ENCODE measurements around the gene PRRT1B. TPM values are rescaled to one million over a fixed set of nuclear protein-coding genes. Genes with fewer than 3 reads are reported as not detected.

Gene PRRT1B
- total RNA-seq, 1 experiment from 2014 or later: 1.2 TPM

DNA sequence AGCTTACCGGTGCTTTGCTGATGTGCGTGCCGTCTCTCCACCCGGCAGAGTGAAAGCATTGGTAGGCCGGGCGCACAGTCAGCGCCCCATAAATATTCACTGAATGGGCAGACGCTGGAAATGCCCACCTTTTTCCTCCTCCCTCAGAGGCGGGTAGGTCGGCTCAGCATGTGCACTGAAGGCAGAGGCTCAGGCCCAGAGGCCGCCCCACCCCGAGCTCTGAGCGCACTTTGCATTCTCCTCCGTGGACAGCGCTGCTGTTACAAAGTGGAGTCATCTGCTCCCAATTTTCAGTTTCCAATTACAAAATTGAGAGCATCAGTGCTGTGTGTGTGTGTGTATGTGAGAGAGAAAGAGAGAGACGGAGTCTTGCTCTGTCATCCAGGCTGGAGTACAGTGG, 24.8 kb upstream of the PRRT1B start (continued):
- TF ChIP-seq, protein P1, sequence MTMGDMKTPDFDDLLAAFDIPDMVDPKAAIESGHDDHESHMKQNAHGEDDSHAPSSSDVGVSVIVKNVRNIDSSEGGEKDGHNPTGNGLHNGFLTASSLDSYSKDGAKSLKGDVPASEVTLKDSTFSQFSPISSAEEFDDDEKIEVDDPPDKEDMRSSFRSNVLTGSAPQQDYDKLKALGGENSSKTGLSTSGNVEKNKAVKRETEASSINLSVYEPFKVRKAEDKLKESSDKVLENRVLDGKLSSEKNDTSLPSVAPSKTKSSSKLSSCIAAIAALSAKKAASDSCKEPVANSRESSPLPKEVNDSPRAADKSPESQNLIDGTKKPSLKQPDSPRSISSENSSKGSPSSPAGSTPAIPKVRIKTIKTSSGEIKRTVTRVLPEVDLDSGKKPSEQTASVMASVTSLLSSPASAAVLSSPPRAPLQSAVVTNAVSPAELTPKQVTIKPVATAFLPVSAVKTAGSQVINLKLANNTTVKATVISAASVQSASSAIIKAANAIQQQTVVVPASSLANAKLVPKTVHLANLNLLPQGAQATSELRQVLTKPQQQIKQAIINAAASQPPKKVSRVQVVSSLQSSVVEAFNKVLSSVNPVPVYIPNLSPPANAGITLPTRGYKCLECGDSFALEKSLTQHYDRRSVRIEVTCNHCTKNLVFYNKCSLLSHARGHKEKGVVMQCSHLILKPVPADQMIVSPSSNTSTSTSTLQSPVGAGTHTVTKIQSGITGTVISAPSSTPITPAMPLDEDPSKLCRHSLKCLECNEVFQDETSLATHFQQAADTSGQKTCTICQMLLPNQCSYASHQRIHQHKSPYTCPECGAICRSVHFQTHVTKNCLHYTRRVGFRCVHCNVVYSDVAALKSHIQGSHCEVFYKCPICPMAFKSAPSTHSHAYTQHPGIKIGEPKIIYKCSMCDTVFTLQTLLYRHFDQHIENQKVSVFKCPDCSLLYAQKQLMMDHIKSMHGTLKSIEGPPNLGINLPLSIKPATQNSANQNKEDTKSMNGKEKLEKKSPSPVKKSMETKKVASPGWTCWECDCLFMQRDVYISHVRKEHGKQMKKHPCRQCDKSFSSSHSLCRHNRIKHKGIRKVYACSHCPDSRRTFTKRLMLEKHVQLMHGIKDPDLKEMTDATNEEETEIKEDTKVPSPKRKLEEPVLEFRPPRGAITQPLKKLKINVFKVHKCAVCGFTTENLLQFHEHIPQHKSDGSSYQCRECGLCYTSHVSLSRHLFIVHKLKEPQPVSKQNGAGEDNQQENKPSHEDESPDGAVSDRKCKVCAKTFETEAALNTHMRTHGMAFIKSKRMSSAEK (CRISPR knock-in tag; IDR thresholded peaks at IDR 0.05; ENCODE audit: borderline replicate concordance): no peak
- no peak for TF ChIP-seq TEAD4 (CRISPR knock-in tag; IDR thresholded peaks at IDR 0.05)
- TF ChIP-seq, protein P2, sequence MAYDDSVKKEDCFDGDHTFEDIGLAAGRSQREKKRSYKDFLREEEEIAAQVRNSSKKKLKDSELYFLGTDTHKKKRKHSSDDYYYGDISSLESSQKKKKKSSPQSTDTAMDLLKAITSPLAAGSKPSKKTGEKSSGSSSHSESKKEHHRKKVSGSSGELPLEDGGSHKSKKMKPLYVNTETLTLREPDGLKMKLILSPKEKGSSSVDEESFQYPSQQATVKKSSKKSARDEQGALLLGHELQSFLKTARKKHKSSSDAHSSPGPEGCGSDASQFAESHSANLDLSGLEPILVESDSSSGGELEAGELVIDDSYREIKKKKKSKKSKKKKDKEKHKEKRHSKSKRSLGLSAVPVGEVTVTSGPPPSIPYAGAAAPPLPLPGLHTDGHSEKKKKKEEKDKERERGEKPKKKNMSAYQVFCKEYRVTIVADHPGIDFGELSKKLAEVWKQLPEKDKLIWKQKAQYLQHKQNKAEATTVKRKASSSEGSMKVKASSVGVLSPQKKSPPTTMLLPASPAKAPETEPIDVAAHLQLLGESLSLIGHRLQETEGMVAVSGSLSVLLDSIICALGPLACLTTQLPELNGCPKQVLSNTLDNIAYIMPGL (CRISPR knock-in tag; IDR thresholded peaks at IDR 0.05): no peak
- TF ChIP-seq ZNF425 (CRISPR knock-in tag; conservative IDR thresholded peaks at IDR 0.05): no peak
- TF ChIP-seq MYBL2 (CRISPR knock-in tag; IDR thresholded peaks at IDR 0.05): no peak
- no peak for TF ChIP-seq SOX15 (CRISPR knock-in tag; IDR thresholded peaks at IDR 0.05)
- TF ChIP-seq ATF1 (CRISPR knock-in tag; IDR thresholded peaks at IDR 0.05): no peak
- TF ChIP-seq, protein P3, sequence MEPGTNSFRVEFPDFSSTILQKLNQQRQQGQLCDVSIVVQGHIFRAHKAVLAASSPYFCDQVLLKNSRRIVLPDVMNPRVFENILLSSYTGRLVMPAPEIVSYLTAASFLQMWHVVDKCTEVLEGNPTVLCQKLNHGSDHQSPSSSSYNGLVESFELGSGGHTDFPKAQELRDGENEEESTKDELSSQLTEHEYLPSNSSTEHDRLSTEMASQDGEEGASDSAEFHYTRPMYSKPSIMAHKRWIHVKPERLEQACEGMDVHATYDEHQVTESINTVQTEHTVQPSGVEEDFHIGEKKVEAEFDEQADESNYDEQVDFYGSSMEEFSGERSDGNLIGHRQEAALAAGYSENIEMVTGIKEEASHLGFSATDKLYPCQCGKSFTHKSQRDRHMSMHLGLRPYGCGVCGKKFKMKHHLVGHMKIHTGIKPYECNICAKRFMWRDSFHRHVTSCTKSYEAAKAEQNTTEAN (CRISPR knock-in tag; IDR thresholded peaks at IDR 0.05): no peak
- no peak for TF ChIP-seq USF1 (CRISPR knock-in tag; IDR thresholded peaks at IDR 0.05)

DNA sequence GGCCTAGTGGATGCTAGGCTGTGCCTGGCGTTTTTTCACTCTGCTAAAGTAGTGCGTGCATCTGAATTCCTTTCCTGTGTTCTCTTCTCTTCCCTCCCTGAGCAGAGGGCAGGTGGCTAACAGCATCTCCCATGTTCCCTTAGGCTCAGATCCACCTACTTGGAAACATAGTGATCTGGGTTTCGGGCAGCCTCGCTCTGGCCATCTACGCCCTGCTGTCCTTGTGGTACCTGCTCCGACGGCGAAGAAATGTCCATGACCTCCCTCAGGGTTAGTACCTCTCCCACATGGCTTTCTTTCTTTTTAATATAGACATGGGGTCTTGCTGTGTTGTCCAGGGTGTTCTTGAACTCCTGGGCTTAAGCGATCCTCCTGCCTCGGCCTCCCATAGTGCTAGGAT, 24.1 kb upstream of the PRRT1B start:
- no peaks in the 10 kb centered on the region for H3K9me3 Mint-ChIP-seq
- no peak for ATAC-seq
- no peak for DNase-seq (ENCODE audit: low spot score)
- no peak overlapping the region for H3K27ac Mint-ChIP-seq
- no peaks in the 10 kb centered on the region for H3K4me1 Mint-ChIP-seq
- no peak overlapping the region for H3K4me3 Mint-ChIP-seq
- ChIA-PET POLR2A (no interaction called here), CTCF (no interaction called here)
- H3K27me3 Mint-ChIP-seq (ENCODE audit: low read depth): no peaks in the 10 kb centered on the region
- peaks cover 56% of the 10 kb centered on the region for H3K36me3 Mint-ChIP-seq
- TF ChIP-seq NR3C1 (CRISPR knock-in tag; conservative IDR thresholded peaks at IDR 0.05; ENCODE audit: low read depth) (no peak), ELF4 (CRISPR knock-in tag; IDR thresholded peaks at IDR 0.05; ENCODE audit: low read depth) (no peak), SP1 (CRISPR knock-in tag; conservative IDR thresholded peaks at IDR 0.05) (no peak), ZNF121 (CRISPR knock-in tag; IDR thresholded peaks at IDR 0.05) (no peak), IRF2 (CRISPR knock-in tag; IDR thresholded peaks at IDR 0.05; ENCODE audit: borderline replicate concordance, low read depth) (no peak), GABPB1 (CRISPR knock-in tag; IDR thresholded peaks at IDR 0.05) (no peak), E2F5 (CRISPR knock-in tag; IDR thresholded peaks at IDR 0.05) (no peak), ZNF317 (CRISPR knock-in tag; IDR thresholded peaks at IDR 0.05; ENCODE audit: borderline replicate concordance, low read depth) (no peak)
- TF ChIP-seq, protein P4, sequence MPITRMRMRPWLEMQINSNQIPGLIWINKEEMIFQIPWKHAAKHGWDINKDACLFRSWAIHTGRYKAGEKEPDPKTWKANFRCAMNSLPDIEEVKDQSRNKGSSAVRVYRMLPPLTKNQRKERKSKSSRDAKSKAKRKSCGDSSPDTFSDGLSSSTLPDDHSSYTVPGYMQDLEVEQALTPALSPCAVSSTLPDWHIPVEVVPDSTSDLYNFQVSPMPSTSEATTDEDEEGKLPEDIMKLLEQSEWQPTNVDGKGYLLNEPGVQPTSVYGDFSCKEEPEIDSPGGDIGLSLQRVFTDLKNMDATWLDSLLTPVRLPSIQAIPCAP (CRISPR knock-in tag; IDR thresholded peaks at IDR 0.05): no peak
- TF ChIP-seq, protein P5, sequence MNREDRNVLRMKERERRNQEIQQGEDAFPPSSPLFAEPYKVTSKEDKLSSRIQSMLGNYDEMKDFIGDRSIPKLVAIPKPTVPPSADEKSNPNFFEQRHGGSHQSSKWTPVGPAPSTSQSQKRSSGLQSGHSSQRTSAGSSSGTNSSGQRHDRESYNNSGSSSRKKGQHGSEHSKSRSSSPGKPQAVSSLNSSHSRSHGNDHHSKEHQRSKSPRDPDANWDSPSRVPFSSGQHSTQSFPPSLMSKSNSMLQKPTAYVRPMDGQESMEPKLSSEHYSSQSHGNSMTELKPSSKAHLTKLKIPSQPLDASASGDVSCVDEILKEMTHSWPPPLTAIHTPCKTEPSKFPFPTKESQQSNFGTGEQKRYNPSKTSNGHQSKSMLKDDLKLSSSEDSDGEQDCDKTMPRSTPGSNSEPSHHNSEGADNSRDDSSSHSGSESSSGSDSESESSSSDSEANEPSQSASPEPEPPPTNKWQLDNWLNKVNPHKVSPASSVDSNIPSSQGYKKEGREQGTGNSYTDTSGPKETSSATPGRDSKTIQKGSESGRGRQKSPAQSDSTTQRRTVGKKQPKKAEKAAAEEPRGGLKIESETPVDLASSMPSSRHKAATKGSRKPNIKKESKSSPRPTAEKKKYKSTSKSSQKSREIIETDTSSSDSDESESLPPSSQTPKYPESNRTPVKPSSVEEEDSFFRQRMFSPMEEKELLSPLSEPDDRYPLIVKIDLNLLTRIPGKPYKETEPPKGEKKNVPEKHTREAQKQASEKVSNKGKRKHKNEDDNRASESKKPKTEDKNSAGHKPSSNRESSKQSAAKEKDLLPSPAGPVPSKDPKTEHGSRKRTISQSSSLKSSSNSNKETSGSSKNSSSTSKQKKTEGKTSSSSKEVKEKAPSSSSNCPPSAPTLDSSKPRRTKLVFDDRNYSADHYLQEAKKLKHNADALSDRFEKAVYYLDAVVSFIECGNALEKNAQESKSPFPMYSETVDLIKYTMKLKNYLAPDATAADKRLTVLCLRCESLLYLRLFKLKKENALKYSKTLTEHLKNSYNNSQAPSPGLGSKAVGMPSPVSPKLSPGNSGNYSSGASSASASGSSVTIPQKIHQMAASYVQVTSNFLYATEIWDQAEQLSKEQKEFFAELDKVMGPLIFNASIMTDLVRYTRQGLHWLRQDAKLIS (CRISPR knock-in tag; IDR thresholded peaks at IDR 0.05; ENCODE audit: borderline replicate concordance): no peak
- TF ChIP-seq, protein P6, sequence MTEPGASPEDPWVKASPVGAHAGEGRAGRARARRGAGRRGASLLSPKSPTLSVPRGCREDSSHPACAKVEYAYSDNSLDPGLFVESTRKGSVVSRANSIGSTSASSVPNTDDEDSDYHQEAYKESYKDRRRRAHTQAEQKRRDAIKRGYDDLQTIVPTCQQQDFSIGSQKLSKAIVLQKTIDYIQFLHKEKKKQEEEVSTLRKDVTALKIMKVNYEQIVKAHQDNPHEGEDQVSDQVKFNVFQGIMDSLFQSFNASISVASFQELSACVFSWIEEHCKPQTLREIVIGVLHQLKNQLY (CRISPR knock-in tag; IDR thresholded peaks at IDR 0.05): no peak
